GM10847 (cell line): ENCODE measurements around the gene PCSK2.

Experiments used
- POLR2A ChIP-seq: IDR thresholded peaks from 2 replicates; pipeline ENCODE4 v1.6.1; 2011; ENCODE audit not compliant: insufficient read length; ENCODE audit errors: extremely low read depth

Gene PCSK2

DNA sequence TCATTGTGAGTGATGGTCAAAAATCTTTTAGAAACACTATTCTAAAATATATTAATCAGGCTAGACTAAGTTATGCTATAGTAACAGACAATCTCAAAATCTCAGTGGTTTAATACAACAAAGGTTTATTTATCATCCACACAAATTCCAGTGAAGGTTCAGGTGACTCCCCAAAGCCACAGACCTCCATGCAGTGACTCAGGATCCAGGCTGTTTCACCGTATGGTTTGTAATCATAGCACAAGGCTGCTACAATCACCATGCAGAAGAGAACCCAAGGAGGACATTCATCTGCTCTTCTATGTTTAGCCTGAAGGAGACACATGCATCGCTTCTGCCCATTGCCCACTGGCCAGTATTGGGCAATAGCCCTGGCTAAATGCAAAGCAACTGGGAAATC, 258.2 kb downstream of the PCSK2 start:
- TF ChIP-seq POLR2A = no peak

DNA sequence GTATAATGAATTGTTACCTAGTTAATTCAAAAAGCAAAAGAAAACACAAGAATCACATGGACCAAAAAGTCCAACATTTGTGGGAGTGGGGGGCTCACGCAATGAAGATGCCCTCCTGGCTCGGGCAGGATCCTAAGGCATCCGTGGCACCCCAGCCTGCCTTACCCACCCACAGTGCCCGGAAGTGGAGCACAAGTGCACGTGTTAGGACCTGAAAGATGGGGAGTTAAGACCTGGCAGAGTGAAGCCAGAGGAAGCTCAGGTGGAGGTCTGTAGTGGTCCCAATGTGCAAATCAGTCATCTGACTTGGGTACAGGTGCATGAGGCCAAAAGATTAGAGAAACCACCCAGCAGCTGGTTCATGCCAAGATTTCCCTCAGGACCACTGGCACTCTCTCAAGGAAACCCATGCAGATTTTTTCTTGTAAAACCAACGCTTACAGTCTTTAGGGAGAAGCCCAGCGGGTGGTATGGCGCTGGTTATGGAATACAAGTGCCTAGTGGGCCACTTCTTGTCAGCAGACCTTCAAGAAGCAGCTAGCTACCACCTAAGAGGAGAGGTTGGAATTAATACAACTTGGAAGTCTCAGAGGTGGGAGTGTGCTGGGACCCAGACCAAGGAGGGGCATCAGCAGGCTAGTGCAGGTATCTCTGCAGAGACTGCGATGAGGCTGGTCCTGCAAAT, 262.2 kb downstream of the PCSK2 start:
- TF ChIP-seq POLR2A = no peak

DNA sequence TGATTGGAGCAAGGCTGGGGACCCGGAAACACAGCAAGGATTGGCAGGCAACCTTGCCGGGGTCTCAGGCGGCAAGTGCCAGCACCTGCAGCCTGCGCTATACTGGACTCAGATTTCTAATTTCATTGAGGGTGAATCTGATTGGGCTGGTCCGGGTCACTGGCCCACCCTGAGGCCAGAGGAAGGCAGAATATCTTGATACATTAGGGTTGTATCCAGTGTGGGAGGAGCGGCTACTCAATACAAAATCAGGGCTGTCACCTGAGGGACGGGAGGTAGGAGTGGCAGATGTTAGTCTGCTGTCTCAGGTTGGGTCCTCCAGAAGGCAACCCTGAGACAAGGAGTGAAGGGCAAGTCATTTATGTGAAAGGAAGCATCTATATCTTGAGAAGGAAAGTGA, 263.7 kb downstream of the PCSK2 start:
- TF ChIP-seq POLR2A = no peak

DNA sequence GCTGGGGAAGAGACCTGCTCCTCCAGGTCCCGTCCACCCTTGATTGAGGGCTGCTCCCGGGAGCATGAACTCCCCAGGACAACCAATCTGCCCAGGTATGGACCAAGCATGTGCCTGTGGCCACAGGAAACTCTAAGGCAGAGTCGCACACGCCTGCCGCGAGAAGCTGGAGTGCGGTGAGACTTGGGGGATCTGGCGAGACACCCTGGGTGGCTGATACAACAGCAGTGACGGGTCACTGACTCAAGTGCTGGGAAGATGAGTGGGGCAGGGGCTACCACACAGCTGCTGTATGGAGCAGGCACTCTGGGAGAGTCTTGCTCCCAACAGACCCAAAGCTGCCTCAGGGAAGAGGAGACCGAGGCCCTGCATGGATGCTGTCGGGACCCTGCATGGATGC, 264.2 kb downstream of the PCSK2 start:
- no peak for TF ChIP-seq POLR2A

DNA sequence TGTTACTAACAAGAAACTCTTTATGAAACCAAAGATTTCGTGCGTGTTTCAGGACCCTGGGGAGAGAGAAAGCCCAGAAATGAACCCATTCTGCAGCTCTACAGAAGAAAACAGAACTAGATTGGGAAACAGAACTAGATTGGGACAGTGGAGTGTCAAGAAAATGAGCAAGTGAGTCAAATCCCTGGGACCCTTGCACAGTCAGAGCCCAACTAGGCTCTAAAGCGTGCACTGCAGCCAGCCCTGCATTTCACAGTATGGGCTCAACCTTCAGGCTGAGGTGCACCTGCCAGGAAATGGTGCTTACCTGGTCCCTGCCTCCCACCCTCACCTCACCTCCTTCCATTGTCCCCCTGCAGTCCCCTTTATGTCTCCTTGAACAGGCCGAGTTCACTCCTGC, 264.6 kb downstream of the PCSK2 start:
- no peak for TF ChIP-seq POLR2A

DNA sequence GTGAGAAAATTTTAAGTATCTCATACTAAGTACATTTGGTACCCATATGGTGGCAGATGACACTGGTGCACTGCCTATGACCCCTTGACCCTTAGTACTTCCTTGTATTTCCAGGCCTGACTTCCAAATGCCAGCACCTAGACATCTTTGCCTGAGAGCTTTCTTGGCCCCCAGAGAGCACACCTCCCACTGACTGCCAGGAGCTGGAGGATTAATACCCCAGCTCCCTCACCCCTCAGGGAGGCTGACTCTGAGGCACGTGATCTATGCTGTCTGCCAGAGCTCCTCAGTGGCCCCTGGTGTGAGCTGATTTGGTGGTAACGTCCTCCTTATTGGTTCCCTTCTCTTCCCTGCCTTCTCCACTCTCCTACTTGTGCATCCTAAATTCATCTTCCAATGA, 266.3 kb downstream of the PCSK2 start:
- no peak for TF ChIP-seq POLR2A

DNA sequence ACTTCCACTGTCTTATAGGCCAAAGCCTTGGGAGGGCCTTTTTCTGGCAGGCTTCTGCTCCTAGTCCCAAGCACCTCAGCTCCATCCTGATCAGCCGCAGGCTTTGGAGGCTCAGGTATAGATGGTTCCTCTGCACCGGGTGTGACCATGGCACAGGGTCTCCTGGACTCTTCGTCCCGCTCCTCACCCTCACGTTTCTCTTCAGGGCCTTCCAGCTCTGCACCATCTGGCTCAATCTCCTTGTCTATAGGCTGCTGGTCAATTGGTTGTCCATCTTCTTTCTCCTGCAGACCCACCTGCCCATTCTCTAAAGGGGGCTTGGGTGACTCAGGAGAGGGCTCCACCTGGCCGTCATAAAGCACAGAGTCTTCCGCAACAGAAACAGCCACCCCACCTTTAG, 267.4 kb downstream of the PCSK2 start:
- no peak for TF ChIP-seq POLR2A

DNA sequence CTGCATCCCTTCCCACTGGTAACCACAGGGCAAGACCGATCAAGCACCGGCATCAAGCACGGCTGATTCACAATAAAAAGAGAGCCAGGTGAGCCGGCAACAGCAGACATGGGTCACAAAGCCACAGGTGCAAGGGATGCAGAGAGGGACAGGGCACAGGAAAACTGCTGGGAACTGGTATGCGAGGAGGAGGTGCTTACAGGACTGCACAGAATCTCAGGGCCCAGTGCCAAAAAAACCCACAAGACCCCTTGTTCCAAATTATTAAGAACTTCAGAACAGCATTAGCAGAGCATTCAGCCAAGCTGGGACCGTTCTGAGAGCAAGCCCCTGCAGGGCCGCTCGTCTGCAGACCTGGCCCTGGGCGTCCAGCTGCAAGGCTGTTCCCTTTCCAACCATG, 269.0 kb downstream of the PCSK2 start:
- no peak for TF ChIP-seq POLR2A

DNA sequence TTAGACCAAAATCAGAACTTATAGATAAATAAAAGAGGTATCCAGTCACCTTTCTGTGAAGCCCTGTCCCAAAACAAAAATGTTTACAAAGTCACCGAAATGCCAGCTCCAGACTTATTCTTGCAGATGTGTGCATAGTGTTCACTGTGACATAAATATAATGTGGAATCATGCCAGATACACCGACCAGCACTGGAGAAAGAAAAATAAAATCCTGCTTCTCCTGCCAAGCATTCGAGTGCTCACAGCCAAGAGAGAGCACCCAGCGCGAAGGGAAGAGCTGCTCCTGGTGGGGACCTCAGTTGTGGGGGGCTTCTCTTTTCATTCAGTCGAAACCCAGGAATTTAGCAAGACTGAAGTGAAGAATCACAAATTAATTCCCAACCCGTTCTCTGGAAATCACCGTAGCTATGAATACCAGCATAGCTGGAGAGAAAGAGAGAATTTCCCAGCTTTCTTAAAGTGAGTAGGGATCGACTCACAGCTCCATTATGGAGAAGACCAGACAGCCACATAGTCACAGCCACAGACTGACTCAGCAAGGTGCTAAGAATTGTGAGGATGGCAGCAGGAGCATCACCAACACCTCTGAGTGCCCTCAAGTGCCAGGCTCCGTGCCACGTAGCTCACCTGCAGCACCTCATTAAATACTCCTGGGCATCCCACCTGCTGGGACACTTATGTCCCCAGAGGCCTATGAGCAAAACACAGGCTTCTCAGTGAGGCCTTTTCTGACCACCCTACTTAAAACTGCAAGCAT, 271.2 kb downstream of the PCSK2 start:
- no peak for TF ChIP-seq POLR2A

DNA sequence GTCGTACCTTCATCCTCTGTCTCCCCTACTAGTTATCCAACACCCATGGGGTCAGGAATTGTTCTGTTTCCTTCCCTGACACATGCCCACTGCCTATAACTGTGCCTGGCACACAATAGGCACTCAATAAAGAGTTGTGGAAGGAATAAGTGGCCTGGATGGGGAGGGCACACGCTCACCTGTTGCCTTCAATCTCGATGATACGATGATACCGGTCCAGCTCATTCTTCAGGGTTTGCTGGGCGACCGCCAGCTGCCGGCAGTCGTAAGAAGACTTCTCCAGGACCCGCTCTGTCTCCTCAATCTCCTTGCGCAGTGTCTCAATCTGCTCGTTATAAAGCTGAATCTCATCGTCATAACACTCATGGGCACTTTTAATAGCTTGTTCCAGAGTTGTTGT, 271.8 kb downstream of the PCSK2 start:
- no peak for TF ChIP-seq POLR2A

DNA sequence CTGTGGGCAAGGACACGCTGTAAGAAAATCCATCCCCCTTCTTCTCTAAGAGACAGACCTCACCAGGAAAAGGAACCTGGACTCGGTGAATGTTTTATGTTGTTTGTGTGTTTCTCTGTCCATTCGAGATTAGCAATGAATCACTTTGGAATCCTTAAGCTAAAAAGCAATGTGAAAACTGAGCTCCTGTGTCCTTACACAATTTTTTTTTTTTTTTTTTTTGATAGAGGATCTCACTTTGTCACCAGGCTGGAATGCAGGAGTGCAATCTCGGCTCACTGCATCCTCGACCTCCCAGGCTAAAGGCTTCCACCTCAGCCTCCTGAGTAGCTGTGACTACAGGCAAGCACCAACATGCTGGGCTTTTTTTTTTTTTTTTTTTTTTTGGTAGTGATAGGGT, 272.2 kb downstream of the PCSK2 start:
- TF ChIP-seq POLR2A = no peak

DNA sequence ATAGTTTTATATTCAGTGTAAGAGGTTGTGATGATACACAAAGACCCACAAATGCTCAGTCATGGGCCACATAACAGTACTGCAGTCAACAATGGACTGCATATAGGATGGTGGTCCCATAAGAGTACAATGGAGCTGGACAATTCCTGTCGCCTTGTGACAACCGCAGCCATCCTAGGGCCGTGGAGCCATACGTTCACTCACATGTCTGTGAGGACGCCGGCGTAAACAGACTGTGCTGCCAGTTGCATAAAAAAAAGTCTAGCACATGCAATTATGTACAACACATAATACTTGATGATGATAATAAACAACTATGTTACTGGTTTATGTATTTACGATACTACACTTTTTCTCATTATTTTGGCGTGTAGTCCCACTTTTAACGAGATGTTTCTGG, 273.4 kb downstream of the PCSK2 start:
- TF ChIP-seq POLR2A = no peak

DNA sequence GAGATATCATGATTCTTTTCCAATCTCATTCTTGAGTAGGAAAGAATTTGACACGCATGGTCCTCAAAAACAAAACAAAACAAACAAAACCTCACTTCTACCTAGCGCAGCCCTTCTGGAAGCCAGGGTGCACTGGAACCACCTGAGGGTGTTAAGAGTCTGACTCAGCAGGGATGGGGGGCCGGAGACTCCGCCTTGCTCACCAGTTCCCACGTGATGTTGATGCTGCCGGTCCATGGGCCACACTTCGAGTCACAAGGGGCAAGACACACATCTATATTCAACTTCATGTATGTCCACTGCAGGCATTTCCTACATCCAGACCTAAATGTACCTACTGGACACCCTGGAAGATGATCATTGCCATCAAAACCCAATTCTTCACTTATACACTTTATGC, 274.0 kb downstream of the PCSK2 start:
- no peak for TF ChIP-seq POLR2A

DNA sequence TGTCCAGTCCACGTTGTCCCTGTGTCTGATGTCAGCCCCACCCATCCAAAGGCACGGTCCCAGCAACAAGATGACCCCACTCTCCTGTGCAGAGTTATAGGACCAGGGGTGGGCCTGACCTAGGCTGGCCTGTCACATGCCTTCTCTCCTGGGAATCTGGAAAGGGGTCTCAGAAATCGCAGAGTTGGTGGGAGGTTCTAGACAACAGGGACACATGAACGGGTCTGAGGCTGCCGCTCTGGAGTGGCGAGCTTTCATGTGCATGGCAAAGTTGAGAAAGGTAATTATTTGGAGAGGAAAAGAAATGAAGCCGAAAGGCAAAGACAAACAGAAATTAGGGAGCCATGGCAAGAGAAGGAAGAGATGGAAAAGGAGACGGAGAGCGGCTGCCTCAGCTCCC, 274.9 kb downstream of the PCSK2 start:
- no peak for TF ChIP-seq POLR2A

DNA sequence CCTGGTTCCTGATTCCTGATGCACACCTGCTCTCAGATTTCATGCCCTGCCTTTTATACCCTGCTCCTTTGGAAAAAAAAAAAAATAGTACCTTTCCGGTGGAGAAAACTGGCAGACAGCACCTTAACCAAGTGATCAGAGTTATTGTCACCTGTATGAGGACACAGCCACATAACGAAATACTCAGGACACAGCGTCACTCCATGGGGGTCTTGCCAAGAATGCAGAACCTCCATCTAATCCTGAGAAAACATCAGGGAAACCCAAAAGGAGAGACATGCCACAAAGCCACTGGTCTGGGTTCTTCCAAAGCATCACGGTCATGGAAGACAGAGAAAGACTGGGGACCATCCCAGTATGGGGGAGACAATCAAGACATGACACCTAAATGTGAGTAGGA, 275.3 kb downstream of the PCSK2 start:
- TF ChIP-seq POLR2A = no peak

DNA sequence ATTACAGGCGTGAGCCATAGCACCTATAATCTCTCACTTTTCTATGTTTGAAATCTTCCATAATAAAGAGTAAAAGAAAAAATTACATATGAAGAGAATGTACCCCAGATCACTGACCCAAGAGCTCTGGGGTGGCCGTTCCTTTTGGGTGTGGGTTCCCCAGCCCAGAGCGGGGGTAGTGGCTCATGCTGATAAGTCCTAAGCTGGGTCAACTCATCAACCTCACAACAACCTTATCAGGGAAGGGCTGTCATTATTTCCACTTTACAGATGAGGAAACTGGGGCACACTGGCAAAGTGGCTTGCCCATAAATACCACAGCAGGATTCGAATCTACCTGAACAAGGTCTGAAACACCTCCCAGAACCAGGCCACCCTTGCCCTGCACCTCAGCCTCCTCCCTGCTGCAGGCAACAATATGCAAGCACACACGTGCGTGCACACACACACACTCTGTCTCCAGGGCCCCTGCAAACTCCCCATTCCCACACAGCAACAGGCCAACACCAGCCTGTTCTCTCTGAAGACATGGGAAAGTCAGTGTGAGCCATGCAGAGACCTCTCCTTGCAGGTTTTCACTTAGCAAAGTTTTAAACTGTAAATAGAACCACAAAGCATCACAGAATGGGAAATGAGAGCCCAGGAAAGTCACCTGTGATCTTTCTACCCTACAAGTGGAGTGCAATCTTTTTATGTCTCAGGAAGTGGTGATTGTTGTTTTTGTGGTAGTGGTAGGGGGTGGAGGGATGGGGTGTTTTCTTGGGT, 276.6 kb downstream of the PCSK2 start:
- no peak for TF ChIP-seq POLR2A
